ENCODE data around the gene ESPNL.
"Not testable (repeated sequence)": the region's sequence is repeated elsewhere in the genome, so short reads cannot be mapped to it uniquely, and the experiment has no call there.

ESPNL gene, protein sequence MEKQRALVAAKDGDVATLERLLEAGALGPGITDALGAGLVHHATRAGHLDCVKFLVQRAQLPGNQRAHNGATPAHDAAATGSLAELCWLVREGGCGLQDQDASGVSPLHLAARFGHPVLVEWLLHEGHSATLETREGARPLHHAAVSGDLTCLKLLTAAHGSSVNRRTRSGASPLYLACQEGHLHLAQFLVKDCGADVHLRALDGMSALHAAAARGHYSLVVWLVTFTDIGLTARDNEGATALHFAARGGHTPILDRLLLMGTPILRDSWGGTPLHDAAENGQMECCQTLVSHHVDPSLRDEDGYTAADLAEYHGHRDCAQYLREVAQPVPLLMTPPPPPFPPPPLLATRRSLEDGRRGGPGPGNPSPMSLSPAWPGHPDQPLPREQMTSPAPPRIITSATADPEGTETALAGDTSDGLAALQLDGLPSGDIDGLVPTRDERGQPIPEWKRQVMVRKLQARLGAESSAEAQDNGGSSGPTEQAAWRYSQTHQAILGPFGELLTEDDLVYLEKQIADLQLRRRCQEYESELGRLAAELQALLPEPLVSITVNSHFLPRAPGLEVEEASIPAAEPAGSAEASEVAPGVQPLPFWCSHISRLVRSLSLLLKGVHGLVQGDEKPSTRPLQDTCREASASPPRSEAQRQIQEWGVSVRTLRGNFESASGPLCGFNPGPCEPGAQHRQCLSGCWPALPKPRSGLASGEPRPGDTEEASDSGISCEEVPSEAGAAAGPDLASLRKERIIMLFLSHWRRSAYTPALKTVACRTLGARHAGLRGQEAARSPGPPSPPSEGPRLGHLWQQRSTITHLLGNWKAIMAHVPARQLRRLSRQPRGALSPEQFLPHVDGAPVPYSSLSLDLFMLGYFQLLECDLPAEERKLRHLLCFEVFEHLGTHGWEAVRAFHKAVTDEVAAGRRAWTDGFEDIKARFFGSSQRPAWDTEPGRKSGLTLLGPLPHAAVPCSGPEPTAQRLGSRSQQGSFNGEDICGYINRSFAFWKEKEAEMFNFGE

DNA sequence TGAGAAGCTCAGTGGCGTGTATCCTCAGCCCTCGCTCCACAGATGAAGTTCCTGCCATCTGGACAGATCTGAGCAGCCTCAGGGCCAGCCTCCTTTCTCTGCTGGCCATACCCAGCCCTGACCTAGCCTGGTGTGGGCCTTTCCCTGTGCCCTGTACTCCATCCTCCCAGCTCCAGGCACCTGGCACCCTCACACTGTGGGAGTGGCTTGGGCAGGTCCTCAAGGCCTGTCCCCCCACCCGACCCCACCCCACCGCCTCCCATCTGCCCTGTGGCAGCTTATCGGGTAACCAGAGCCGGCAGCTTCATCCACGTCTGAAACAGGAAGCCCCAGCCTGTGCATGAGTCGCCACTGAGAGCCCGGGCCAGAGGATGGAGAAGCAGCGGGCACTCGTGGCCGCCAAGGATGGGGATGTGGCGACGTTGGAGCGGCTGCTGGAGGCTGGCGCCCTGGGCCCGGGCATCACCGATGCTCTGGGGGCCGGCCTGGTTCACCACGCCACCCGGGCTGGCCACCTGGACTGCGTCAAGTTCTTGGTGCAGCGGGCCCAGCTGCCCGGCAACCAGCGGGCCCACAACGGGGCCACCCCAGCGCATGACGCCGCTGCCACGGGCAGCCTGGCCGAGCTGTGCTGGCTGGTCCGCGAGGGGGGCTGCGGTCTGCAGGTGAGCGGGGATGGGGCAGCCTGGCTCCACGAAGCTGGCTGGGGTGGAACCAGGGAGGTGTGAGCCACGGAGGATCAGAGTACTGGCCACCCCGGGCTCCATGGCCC, at the start of gene ESPNL:
TSS of gene ESPNL (plus strand) at position 292 of the 772 bp plus-strand sequence. CDS start at position 372, 80 bp downstream.
- no peak for DNase-seq (ENCODE audit: low spot score)

DNA sequence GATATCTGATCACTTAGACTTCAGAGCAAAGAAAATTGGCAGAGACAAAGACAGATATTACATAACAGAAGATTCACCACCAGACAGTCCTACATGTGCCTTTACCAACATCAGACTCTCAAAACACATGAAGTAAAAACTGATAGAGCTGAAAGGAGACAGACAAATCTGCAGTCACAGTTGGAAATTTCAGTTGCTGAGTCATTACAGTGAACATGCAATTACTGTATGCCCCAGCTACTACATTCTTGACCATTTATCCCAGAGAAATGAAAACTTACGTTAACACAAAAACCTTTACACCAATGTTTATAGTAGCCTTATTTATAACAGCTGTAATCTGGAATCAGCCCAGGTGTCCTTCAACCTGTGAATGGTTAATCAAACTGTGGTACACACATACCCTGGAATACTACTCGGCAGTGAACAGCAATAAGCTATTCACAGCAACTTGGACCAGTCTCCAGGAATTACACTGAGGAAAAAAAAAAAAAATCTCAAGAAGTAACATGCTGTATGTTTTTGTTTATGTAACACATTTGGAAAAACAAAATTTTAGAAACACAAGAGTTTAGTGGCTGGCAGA, 46.9 kb upstream of the ESPNL start:
- DNase-seq (ENCODE audit: low spot score): no peak

DNA sequence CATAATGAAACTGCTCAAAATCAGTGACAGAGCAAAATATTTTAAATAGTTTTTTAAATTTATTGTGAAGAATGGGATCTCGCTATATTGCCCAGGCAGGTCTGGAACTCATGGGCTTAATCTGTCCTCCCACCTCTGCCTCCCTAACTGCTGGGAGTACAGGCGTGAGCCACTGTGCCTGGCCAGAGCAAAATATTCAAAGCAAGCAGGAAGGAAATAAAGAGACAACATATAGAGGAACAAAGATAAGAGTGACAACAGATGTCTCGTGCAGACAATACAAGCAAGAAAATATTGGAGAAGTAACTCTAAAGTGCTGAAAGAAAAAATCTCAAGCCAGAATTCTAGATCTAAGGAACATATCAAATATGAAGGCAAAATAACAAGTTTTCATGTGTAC, 44.3 kb upstream of the ESPNL start:
- no peak for DNase-seq (ENCODE audit: low spot score)

DNA sequence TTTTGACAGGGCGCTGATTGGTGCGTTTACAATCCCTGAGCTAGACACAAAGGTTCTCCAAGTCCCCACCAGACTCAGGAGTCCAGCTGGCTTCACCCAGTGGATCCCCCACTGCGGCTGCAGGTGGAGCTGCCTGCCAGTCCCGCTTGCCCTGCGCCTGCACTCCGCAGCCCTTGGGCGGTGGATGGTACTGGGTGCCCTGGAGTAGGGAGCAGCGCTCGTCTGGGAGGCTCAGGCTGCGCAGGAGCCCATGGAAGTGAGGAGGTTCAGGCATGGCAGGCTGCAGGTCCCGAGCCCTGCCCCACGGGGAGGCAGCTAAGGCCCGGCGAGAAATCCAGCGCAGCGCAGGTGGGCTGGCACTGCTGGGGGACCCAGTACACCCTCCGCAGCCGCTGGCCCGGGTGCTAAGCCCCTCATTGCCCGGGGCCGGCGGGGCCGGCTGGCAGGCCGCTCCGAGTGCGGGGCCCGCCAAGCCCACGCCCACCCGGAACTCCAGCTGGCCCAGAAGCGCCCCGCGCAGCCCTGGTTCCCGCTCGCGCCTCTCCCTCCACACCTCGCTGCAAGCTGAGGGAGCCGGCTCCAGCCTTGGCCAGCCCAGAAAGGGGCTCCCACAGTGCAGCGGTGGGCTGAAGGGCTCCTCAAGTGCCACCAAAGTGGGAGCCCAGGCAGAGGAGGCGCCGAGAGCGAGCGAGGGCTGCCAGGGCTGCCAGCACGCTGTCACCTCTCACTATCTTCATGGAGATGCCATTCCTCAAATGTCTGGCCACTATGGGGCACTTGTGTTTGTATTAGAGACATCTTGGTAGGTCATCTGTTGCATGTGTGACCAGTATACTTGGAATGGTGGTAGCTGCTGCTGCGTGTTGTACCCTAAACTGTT, 42.2 kb upstream of the ESPNL start:
- DNase-seq (ENCODE audit: low spot score): not testable (repeated sequence)

DNA sequence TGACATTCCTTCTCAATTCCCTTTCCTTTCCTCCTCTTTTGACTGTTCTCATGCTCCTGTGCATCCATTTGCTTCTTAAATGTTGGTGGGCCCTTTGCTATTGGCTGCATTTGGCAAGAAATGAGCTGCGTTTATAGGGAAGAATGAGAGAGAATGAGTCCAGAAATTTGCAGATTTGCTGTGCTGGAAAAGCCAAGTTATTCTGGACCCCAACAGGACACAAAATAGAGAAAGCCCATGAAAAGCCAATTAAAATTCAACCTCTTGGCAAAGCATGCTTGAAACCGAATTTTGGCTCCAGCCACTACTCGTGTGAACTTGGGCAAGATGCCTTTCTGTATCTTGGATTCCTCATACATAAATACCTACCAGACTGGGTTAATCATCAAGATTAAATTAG, 40.6 kb upstream of the ESPNL start:
- DNase-seq (ENCODE audit: low spot score): no peak

DNA sequence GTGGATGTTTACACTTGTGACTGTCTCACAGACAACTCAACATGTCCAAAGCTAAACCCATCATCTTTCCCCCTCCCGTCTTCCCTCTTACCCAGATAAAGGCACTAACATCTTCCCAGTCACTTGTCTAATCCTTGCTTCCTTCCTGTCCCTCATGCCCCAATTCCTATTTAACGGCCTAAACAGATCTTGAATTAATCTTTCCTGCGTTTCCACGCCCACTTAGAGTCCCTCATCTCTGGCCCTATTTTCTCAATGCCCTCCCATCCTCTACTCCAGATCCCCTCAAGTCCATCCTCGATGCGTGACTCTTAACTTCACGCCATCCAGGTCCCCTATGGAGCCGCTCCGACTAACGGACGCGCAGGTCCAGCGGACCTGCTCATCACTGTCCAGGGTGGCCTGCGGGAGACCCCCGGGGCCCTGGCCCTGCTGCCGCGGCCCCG, 40.0 kb upstream of the ESPNL start:
- DNase-seq (ENCODE audit: low spot score): no peak

DNA sequence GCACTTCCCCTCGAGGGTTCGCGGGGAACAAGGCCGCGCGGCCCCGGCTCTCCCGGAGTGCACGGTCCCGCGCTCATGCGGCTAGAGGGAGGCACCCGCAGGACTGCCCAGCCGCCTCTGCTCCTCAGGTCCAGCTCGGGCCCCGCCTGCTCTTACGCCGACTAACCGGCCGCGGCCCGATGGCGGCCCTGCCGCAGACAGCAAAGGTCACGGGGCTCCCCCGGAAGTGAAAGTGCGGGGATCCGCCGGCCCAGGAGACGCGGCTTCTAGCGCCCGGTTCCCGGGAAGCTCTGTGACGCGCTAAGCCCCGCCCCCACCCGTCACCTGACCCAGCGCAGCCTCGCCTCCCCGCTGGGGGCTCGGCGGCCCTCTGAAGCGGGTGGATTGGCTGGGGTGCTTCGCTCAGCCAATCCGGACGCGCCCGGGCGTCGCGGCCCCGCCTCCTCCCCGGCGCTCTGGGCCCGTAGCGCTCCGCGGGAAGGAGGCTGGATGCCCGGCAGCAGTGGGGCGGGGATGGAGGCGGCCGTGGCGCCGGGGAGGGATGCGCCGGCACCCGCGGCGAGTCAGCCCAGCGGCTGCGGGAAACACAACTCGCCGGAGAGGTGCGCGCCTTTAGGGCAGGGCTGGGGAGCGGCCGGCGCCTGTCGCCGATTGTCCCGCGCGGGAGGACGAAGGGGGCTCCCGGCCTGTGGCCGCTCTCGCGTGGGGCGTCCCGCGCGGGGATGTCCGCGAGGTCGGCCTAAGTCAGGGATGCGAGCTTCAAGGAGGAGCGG, 39.4 kb upstream of the ESPNL start, which contains the start of gene SCLY:
TSS of gene SCLY (plus strand) at position 460 of the 773 bp plus-strand sequence. CDS start at position 514, 54 bp downstream.
- peak; percentile 94 for DNase-seq (ENCODE audit: low spot score)

DNA sequence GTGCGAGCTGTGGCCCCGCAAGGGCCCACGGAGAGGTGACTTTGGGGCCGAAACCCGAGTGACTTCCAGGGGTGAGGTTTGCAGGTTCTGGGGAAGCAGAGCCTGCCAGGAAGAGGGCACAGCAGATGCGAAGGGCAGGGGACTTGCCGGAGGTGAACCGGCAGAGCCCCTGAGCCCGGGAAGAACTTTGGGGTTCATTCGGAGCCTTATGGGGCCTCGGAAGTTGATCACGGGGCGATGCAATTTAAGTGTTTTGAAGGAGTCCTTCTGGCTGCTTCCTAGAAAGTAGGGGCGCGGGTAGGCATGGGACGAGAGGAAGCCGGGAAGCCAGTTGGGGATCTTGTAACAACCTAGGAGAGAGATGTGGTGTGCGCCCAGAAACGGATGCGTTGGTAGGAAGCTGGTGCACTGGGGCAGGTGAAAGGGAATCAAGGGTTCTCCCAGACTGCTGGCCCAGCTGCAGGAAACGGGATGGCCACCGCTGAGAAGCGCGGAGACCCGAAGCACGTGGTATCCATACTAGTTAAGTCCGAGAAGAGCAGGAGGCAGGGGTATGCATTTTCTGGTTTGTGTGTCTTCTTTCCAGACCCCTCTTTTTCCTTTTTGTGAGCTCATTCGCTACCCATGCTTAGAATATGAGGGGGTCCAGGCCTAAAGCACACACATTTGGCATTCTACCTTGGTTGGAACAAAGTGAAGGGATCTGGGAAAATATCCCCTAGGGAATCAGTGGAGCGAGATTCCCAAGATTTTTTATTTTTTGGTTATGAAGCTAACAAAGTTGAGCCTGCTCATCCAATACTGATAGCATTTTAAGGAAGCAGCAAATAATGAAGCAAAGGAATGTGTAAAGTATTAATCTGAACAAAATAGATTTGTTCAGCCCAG, 38.6 kb upstream of the ESPNL start:
- DNase-seq (ENCODE audit: low spot score): peak; percentile 11

DNA sequence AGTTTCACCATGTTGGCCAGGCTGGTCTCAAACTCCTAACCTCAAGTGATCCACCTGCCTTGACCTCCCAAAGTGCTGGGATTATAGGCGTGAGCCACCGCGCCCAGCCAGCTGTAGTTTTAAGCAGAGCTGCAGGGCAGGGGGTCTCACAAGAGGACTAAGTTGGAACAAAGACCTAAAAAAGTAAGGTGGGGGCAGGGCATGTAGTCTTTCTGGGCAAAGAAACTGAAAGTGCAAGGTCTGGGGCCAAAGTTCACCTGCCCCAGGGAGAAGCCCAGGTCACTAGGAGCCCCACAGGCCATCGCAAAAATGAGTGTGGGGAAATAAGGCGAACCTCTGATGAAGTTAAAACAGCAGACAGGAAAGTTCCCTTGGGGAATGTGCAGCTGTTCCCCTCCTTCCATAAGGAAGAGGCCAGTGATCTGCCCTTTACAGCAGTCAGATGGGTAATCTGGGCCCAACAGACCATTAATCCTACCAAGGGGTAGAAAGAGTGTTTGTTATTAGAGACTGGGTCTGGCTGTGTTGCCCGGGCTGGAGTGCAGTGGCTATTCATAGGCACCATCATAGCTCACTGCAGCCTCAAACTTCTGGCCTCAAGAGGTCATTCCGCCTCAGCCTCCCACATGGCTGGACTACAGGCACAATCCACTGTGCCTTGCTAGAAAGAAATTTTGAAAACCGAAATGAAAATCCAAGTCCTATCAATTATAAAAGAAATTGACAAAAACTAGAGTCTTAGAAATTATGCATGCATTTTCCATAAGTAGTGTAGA, 36.5 kb upstream of the ESPNL start:
- no peak for DNase-seq (ENCODE audit: low spot score)

DNA sequence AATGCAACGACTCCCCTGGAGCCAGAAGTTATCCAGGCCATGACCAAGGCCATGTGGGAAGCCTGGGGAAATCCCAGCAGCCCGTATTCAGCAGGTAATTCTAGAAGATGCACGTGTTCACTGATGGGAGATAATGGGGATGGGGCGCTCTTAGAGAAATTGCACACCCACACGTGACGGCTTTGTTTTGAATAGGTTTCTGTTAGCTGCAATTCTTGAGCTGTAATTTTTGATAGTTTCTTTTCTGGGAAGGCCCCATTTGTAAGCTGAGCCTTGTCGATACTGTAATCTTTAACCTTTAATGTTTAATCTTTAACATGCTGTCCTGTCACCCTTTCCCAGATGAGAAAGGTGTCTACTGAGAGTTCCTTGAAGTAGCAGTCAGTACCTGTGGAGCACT, 35.8 kb upstream of the ESPNL start:
- DNase-seq (ENCODE audit: low spot score): no peak

DNA sequence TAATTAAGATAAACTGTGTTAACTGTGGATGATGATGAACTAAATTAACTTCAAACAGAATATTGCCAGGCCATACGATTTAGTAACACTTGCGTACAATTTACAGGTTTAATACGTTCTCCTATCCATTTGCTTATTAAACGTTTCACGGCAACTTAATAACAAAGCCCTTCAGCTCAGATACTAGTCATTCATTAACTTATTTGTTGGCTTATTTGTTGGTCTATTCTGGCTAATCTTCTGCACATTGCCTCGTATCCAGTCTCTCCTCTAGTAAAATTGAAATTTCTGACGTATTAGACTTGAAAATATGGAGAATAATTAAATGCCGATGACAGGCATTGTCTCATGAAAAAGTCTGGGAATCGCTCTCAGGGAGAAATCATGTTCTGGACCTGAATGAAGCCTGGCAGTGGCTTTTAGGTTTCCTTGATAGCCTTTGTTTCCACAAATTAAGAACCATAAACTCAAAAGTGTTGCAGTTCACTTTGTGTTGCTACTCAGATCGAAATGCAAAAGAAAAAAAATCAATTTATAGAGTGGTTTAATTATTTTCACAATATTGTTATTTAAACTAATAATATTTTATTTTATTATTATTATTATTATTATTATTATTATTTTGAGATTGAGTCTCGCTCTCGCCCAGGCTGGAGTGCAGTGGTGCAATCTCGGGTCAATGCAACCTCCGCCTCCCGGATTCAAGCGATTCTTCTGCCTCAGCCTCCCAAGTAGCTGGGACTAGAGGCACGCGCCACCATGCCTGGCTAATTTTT, 34.9 kb upstream of the ESPNL start:
- DNase-seq (ENCODE audit: low spot score): no peak

DNA sequence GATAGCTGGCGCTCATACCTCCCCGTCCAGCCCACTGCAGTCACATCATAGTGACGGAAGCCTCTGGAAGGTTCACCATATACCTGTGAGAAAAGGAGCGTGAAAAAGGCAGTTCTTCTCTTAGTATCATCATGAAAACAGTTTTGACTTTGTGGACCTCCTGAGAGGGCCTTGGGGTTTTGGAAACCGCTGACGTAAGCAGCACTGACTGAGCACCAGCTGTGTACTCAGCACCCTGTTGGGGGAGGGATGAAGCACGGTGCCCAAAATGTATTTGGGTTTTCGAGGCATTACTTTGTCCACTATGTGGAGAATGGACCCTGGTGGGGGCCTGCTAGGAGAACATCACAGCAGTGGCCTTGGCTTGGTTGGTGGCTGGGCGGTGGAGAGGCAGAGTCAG, 33.9 kb upstream of the ESPNL start:
- DNase-seq (ENCODE audit: low spot score): no peak

DNA sequence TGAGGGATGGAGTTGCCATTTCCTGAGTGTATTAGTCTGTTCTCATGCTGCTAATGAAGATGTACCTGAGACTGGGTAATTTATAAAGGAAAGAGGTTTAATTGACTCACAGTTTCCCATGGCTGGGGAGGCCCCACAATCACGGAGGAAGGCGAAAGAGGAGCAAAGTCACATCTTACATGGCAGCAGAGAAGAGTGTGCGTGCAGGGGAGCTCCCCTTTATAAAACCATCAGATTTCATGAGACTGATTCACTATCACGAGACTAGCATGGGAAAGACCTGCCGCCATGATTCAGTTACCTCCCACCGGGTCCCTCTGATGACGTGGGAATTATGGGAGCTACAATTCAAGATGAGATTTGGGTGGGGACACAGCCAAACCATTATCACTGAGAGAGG, 33.4 kb upstream of the ESPNL start:
- not testable (repeated sequence) for DNase-seq (ENCODE audit: low spot score)

DNA sequence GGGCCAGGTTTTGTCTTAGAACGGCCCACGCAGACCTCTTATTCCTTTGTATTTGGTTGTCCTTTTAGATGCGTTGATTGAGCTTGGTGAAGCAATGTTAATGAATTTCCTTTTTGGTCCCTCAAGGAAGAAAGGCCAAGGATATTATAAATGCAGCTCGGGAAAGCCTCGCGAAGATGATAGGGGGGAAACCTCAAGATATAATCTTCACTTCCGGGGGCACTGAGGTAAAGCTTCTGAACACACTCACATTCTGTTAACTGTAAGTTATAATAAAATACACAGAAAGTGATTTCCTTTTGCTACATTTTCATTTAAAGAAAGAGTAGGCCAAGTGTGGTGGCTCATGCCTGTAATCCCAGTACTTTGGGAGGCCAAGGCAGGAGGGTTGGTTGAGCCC, 32.2 kb upstream of the ESPNL start:
- DNase-seq (ENCODE audit: low spot score): no peak

DNA sequence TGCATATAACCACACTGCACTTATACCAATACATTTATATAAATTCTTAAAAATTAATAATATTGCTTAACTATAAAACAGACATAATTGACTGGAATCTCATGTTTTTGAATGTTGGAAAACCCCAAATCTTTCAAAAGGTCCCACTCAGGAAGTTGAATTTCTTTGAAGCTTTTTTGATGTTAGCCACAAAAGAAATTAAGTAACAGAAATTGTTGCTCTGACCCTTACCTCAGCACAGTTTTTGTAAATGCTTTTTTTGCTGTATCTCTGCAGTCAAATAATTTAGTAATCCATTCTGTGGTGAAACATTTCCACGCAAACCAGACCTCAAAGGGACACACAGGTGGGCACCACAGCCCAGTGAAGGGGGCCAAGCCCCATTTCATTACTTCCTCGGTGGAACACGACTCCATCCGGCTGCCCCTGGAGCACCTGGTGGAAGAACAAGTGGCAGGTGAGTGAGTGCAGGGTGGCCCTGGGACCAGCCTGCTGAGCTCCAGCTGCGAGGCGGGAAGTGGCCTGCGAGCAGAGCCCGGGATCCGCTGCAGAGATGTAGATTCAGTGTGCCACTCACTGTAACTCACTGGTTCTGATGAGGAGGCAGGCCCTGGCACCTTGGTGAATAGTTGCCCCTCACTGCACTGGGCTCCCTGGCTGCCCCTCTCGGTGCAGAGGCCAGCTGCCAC, 31.0 kb upstream of the ESPNL start:
- no peak for DNase-seq (ENCODE audit: low spot score)

DNA sequence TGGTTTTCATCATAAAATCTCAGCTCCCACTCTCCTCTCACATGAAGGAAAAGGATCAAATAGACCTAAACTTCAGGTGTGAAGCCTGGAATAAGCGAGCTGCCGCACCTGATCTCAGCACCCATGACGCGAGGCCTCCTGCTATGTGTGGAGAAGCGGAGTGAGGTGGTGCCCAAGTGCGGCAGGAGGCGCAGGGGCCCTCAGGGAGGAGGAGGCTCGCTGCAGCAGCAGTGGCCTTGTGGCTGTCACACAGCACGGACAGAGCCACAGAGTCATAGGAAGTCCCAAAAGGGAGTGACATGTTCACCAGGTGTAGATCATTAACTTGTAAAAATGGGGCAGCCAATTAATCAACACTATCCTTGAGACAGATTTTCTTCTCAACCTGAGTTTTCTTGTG, 30.3 kb upstream of the ESPNL start:
- DNase-seq (ENCODE audit: low spot score): no peak
